Measurements from ENCODE around the gene BAMBI. TPM values are rescaled to one million over a fixed set of nuclear protein-coding genes. Genes with fewer than 3 reads are reported as not detected.

The BAMBI gene
- total and polyA plus RNA-seq, 10 of the 15 experiments (the other 5 are each of a cell fraction or from before 2014, with no cell fraction given), result 0.03 to 0.18 (median 0.09) TPM; not detected in 6

GRCh38 chr10:28715757-28716156 lies 38.4 kb downstream of the BAMBI start:
- Histone ChIP-seq H3K79me2 (ENCODE audit: control insufficient read depth, insufficient read depth, low read length) (no peaks in the 10 kb centered on the region), H3K4me1 (ENCODE audit: control insufficient read depth, insufficient read depth, low read length) (no peaks in the 10 kb centered on the region), H3K9ac (ENCODE audit: control insufficient read depth, insufficient read depth, low read length) (no peak overlapping the region), H2AFZ (ENCODE audit: control insufficient read depth, low read depth, low read length) (no peak overlapping the region), H4K20me1 (ENCODE audit: control insufficient read depth, insufficient read depth) (no peaks in the 10 kb centered on the region), H3K4me3 (no peak overlapping the region), H3K27ac (ENCODE audit: control insufficient read depth, insufficient read depth) (no peak overlapping the region), H3K4me2 (ENCODE audit: control insufficient read depth, insufficient read depth) (no peak overlapping the region), H3K9me3 (replicated peaks; ENCODE audit: control insufficient read depth, insufficient read depth, low read length) (no peaks in the 10 kb centered on the region), H3K36me3 (ENCODE audit: control insufficient read depth in 2 of 2, insufficient read depth in 2 of 2, low read length in 1 of 2) (no peaks in the 10 kb centered on the region), H3K27me3 (replicated peaks in 1 of 2; ENCODE audit: control insufficient read depth in 2 of 2, insufficient read depth in 2 of 2, low read length in 1 of 2) (no peaks in the 10 kb centered on the region)
- ChIA-PET RAD21 (ENCODE audit: unreplicated experiment) (interaction anchor here (0.5 kb wide), 1 partner anchor 14 kb away, joined by 3 read pairs; no protein-coding TSS in a partner anchor), POLR2A (no interaction called here), CTCF (interaction anchor here (0.9 kb wide), 1 partner anchor 52 kb away, joined by 4 read pairs; no protein-coding TSS in a partner anchor), SMC1A (ENCODE audit: uncharacterized antibody, unreplicated experiment) (no interaction called here)
- 18% methylated on average over 2 of the region's 2 CpGs for WGBS (ENCODE audit: insufficient coverage, insufficient replicate concordance, low lambda C conversion rate, missing lambda C conversion rate)
- no peak for FAIRE-seq
- DNase-seq (ENCODE audit: low read depth, low spot score), result no peak
- intact Hi-C loops (cut with micrococcal nuclease; ENCODE audit: unreplicated experiment) (no loop called here), in situ Hi-C loops (cut with MboI) (no loop called here)
- no peak for ATAC-seq
- TF ChIP-seq SMAD1 (IDR thresholded peaks at IDR 0.05; ENCODE audit: low read depth, partially characterized antibody) (no peak), PAX8 (IDR thresholded peaks at IDR 0.05) (no peak), NKRF (conservative IDR thresholded peaks at IDR 0.05) (no peak), SREBF2 (IDR thresholded peaks at IDR 0.05; ENCODE audit: low read length) (no peak), MEF2A (IDR thresholded peaks at IDR 0.05; ENCODE audit: insufficient read depth, low read depth, low read length) (no peak), NR2C1 (IDR thresholded peaks at IDR 0.05) (no peak), HDGF (IDR thresholded peaks at IDR 0.05) (no peak), NFYA (IDR thresholded peaks at IDR 0.05; ENCODE audit: borderline replicate concordance, low read depth, low read length) (no peak), BRCA1 (IDR thresholded peaks at IDR 0.05; ENCODE audit: low read depth, low read length) (no peak)
- no TSS peak for BruUV-seq (replicated peaks)

Measured in GM12878 (cell line).